Activated T-cell treated with anti-CD3 and anti-CD28 coated beads, Interleukin-2, amount 50 U/mL, for 1 hour (primary cell): ENCODE results near the gene ODF2.
A peak's percentile ranks its signal among the peaks of the same experiment; 100 is the strongest.
"Not testable (repeated sequence)": the region's sequence is repeated elsewhere in the genome, so short reads cannot be mapped to it uniquely, and the experiment has no call there.

Experiments used
- DNase-seq: peaks from one replicate; pipeline ENCODE4 v3.0.0-alpha.2; 2020

The ODF2 gene

DNA sequence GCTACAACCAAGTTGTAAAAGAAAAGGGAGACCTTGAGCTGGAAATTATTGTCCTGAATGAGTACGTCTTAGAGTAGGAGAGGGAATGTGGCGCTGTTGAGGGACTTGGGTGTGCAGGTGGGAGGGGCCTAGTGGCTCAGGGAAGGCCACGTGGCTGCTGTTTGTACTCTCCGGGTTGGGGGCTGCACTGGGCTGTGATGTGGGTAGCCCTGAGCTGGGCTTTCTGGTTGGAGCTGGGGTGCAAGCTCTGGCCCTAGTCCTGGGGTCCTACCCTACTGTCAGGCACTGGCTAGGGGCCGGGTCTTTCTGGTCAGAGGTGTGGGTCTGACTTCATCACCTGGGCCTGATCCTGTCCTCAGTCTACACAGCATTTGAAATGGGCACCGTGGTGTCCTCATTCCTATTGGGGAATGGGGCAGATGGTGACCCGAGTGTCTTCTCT, 29.6 kb downstream of the ODF2 start:
- no peak for DNase-seq

DNA sequence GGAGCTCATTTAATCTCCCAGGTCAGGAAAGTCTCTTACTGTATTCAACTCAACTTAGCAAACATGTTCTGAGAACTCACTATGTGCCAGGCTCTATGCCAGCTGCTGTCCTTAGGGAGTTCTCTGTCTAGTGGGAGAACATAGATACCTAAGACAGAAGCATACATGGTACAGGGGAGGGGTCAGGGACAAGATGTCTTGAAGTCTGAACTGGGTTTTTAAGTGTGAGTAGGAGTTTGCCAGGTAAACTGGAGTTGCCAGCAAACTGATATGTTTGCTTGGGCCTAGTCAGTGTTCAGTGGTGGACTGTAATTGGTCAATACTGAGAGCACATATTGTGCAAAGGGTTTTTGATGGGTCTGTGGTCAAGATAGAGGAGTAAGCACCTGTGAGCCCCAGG, 30.4 kb downstream of the ODF2 start:
- DNase-seq, result no peak

DNA sequence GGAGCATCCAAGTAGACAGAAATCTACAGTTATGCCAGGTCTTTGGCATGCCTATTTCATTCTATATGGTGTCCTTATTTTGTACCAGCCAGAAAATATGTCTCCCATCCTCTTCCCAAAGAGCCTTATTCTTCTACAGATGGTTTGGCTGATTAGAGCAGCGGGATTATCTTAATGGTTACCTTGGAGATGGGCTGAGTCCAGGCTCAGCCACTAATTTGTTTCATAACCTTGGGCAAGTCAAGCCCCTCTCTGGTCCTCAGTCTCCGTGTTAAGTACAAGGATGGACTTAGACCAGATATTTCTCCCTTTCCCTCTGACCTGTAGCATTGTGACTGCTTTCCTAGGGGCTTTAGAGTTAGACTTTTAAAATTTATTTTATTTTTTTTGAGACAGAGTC, 37.6 kb downstream of the ODF2 start:
- no peak for DNase-seq

DNA sequence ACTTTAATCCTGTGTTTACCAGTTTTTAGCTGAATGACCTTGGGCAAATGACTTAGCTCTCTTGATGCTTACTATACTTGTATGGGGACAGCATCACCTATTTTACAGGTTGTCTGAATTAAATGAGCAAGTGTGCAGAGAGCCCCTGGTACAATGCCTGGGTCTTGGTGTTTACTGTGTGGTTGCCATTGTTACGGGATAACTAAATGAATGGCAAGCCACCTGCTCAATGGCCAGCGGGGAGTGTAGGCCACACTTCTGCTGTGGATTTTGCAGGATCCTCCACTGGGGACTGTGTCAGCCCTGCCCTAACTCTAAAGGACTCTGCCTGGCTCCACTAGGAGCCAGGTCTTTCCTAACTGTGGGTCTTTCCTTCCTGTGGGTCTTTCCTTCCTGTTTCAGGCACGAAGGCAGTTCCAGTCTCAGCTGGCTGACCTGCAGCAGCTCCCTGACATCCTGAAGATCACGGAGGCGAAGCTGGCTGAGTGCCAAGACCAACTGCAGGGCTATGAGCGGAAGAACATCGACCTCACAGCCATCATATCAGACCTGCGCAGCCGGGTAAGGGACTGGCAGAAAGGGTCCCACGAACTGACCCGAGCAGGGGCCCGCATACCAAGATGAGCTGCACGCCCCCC, 38.4 kb downstream of the ODF2 start:
- peak; percentile 22 for DNase-seq

DNA sequence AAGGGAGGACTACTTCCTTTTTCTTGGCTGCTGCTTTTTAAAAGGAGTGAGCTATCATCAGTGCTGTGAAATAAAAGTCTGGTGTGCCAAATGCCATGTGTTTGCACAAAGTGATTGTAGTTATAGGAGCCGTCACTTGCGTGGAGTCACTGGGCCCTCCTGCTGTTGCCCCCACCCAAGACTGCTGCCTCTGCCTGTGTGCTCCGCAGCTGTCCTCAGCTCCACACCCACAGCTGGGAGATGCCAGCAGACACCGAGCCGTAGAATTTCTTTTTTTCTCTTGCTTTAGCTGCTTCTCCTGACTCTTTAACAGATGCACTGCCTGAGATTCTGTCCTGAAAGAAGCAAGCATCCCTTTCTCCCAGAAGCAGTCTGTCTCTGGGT, 38.9 kb downstream of the ODF2 start:
- DNase-seq, result no peak

DNA sequence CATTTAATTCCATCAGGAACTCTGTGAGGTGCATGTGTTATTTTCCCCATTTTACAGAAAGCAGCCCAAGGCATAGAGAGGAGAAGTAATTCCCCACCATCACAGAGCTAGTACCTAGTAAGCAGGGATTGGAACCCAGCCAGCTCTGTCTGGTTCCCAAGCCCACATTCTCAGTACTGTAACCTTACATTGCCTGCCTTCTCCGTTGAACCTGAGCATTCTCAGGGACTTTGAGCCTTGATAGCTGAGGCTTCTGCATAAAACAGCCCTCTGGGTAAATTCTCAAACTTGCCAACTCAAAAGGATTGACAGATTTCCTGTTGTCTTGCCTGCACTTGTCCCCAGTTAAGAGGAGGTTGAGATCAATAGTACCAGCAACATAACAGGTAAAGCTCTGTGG, 39.5 kb downstream of the ODF2 start:
- DNase-seq, result no peak

DNA sequence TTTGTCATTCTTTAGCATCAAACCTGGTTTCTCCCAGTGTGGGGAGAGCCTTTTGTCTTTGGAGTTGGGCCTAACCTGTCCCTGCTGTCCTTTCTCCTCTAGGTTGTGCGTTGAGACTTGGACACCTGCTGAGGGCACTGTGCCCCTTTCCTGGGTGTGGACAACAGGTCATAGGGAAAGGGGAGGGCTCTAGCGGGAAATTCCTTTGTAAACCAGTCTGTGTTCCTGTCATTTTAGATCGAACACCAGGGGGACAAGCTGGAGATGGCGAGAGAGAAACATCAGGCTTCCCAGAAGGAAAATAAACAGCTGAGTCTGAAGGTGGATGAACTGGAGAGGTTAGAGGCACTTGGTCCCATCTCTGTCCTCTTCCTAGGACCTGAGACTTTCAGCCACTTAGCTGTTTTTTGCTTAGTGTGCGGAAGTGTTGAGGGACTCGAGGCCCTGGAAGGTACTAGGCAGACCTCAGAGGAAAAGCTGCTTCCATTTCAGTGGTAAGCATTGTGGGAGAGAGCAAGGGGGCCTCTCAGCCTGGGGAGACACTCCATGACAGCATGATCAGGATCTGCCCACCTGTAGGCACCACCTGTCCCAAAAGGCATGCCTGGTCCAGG, 40.1 kb downstream of the ODF2 start:
- DNase-seq, result no peak

DNA sequence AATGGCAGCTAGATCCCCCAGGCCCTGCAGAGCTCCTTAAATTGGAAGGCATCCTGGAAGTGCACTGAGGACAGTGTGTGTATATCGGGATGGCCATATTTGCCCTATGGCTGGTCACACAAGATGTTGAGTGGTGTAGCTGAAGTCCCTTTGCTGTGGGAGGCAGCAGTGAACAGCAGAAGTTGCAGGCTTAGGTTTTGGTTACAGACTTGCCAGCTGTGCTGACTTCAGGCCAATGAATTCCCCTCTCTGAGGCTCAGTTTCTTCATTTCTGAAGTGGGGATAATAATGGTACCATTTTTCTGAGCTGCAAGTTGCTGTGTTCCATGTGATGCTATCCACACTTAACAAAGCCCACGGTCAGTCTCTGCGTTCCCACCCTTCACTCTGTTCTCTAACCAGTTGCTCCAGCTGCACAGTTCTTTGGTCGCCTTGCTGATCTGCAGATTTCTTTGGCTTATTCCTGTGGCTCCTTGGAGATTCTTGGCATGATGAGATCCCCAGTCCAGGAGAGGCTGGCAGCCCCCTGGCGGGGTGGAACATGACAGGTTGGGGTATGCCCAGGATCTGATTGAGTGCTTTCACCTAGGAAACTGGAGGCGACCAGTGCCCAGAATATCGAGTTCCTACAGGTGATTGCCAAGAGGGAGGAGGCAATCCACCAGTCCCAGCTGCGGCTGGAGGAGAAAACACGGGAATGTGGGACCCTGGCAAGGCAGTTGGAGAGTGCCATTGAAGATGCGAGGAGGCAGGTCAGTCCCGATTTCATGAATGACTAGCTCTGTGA, 42.2 kb downstream of the ODF2 start:
- no peak for DNase-seq

DNA sequence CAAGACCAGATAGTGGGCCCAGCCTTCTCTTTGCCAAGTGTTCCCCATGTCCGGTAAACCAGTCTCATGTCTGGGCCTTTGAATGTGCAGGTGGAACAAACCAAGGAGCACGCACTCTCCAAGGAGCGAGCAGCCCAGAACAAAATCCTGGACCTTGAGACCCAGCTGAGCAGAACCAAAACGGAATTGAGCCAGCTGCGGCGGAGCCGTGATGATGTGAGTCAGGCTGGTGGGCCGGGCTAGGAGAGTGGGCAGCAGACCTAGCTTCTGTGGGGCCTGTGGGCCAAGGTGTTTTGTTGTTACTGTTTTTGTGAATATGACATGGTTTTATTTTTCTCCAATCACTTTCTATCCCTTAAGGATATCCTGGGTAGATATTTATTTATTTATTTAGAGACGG, 43.1 kb downstream of the ODF2 start:
- DNase-seq, result no peak

DNA sequence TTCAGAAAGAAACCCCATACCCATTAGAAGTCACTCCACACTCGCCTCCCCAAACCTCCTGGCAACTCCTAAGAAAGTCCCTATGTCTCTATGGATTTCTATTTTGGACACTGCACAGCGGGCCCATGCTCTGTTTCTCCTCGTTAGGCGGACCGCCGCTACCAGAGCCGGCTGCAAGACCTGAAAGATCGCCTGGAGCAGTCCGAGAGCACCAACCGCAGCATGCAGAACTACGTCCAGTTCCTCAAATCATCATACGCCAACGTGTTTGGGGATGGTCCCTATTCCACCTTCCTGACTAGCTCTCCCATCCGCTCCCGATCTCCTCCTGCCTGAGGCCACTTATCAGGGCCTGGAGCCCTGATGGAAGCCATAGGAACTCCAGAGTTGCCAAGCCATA, 44.1 kb downstream of the ODF2 start:
- no peak for DNase-seq

DNA sequence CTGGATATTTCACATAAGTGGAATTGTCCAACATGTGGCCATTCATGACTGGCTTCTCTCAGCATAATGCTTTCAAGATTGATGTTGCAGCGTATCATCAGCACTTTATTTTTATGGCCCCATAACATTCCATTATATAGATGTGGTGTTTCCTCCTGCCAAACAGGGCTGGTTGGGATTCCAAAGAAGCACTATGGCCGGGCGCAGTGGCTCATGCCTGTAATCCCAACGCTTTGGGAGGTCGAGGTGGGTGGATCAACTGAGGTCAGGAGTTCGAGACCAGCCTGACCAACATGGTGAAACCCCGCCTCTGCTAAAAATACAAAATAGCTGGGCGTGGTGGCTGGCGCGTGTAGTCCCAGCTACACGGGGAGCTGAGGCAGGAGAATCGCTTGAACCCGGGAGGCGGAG, 47.6 kb downstream of the ODF2 start:
- not testable (repeated sequence) for DNase-seq

DNA sequence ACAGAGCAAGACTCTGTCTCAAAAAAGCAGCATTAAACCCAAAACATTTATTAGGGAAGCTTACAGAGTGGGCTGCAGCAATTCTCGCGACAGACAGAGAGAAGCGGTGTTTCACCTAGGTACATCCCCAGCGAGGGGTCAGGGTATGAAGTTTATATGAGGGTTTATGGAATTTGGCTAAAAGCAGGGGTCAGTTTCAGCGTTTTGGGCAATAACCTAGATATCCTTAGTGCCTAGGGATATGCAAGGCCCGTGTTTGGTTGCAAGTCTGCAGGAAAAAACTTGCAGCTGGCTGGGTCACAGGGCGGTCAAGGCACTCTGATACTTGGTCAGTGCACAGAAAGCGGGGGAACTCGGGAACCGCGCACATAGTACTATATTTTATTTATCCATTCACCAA, 48.1 kb downstream of the ODF2 start:
- DNase-seq, result no peak

DNA sequence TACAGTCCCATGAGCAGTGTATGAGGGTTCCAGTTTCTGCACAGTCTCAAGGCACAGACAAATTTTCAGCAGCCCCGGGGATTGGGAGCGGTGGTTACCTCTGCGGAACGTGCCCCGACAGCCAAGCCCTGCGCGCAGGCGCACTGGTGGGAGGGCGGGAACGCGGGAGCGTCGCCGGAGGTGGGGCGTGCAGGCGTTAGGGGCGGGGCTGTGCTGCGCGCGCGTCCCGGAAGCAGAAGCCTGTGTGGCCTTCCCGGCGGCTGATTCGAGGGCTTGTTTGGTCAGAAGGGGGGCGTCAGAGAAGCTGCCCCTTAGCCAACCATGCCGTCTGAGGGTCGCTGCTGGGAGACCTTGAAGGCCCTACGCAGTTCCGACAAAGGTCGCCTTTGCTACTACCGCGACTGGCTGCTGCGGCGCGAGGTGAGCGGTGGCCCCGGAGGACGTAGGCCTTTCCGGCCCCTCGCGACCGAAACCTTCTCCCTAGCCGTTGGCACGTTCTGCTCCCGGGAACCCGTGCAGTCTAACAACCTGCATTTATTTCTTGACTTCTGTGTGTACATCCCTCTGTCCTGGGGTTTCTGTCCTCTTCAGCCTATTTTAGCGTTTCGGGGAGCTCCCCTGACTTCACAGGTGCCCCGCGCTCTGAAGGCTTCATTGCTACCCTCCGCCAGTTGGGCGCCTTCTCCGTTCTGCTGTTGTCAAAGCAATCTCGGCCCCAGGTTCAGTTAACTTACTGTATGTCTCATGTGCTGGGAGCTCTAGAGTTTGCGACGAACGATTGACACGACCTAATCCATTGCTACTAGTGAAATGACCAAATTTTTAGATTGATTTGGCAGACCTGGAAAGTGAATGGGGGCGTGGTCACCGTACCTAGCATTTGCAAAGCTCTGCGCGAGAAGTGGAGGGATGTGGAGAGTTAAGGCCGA, 48.9 kb downstream of the ODF2 start, which contains the start of gene GLE1:
GLE1 (plus strand) TSS at position 235 of the 929 bp plus-strand sequence; CDS start at position 322, 87 bp downstream.
- DNase-seq, result peak; percentile 99

DNA sequence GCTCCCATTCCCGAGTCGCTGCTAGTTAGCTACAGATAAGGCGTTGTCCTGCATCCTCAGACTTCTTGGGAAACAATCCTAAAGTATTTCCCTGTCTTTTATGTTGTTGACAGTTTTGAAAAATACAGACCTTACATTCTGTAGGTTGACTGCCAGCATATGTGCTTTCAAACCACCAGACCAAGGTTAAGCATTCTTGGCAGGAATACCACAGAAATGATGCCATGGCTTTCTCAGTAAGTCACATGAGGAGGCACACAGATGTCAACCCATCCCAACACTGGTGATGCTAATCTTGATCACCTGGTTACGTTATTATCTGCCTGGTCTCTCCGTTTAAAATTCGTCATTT, 49.6 kb downstream of the ODF2 start:
- no peak for DNase-seq

DNA sequence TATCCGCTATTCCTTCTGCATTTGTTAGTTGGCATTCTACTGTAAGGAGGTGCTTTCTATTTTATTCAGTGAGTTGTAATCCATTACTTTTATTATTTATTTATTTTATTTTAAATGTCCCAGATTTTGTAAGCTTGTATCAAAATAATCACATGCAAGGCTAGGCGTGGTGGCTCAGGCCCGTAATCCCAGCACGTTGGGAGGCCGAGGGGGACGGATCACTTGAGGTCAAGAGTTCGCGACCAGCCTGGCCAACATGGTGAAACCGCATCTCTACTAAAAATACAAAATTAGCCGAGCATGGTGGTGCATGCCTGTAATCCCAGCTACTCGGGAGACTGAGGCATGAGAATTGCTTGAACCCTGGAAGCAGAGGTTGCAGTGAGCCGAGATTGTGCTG, 50.1 kb downstream of the ODF2 start:
- DNase-seq, result not testable (repeated sequence)

DNA sequence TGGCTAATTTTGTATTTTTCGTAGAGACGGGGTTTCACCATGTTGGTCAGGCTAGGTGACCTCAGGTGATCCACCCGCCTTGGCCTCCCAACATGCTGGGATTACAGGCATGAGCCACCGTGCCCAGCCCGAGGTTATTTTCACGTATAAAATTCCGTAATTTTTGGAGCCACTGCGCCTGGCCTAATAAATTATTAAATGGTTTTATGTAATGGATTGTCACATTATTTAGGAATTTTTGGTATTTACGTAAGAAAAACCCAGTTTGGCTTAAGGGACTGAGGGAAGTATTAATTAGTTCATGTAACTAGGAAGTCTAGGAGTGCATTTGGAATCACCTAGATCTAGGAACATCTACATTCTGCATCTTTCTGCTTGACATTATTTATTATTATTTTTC, 57.0 kb downstream of the ODF2 start:
- no peak for DNase-seq

DNA sequence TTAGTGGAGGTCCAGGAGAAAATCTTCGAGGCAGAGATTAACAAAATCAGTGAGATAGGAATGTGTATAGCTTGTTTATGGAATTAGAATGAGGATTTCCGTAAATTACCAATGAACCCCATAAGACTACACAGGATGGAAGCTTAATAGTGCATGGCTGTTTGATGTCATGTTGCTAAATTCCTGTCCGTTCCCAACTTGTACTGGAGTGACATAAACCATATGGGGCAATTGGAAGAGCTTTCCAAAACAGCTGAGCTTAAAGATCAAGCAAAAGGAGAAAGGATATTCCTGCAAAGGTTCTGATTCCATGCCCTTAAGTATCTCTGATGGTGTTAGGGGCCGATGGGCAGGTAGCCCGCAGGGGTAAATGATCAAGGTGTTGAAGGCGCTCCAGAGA, 66.2 kb downstream of the ODF2 start:
- no peak for DNase-seq

DNA sequence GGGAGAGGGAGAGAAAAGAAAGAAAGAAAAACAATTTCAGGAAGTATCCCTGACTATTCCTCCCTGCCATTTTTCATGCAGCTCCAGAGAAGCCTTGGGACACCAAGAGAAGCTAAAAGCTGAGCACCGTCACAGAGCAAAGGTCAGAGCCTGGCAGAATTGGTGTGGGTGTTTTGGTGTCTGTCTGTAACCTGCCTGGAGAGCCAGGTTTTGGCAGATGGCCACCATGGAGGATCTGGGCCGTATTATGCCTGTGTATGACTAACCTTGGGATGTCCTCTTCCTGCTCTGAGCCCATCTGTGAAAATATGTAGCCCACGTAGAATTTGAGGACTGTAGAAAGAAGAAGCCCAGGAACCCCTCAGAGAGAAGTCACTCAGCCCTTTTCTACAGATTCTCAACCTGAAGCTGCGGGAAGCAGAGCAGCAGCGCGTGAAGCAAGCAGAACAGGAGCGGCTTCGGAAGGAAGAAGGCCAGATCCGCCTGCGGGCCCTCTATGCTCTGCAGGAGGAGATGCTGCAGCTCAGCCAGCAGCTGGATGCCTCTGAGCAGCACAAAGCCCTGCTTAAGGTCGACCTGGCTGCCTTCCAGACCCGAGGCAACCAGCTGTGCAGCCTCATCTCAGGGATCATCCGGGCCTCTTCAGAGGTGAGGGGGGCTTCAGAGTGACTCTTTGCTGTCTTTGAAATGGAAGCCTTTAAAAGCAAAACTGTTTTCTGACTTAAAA, 67.6 kb downstream of the ODF2 start:
- DNase-seq, result no peak

DNA sequence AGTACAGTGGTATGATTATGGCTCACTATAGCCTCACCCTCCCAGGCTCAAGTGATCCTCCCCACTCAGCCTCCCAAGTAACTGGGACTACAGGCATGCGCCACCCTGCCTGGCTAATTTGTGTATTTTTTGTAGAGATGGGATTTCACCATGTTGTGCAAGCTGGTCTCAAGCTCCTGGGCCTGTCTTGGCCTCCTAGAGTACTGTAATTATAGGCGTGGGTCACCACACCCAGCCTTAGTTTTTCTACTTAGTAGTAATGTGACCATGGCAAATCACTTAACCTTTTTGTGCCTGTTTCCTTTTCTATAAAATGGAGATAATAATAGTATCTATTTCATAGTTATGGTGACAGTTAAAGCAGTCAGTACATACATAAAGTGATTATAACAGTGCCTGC, 70.9 kb downstream of the ODF2 start:
- DNase-seq, result no peak

DNA sequence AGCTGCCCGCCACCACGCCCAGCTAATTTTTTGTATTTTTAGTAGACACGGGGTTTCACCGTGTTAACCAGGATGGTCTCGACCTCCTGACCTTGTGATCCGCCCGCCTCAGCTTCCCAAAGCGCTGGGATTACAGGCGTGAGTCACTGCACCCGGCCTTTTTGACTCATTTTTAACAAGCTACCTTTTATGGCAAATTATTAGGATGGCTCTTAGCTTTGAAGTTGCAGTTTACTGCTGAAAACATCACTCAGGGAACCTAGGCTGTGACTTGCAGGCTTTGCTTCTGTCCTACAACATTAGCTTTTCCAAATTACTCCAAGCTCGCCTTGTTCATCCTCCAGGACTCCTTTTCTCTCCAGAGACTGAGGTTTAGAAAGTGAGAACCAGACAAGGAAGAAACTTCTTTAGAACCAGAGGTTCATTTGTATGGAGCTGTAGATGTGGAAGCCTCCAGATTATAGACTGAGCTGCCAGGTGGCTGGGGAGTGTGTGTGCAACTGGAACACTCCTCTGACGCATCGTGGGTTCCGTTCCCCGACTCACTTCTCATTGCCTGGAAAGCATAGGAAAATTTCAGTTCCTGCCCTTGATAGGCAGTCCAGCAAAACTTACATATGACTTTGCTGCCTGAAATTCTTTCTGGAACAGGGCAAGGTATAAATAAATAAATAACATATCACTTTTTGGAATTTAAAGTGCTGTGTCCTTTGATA, 72.8 kb downstream of the ODF2 start:
- no peak for DNase-seq

DNA sequence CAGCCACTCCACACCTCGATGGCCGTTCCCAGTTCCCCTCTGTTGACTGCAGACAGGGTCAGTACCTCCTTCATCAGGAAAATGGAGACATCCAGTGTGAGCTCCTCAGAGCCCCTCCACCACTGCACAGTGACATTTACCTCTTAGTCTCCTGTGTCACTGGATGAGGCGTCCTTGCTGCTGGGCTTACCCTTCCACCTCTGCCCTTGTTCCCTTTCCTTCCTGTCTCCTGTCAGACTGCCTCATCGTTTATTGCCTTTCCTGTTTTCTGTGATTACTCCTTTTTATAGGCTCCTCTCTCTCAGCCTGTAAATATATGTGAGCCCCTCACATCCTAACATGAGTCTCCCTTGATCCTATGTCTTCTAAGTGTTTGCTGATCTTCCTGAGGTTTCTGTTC, 73.4 kb downstream of the ODF2 start:
- DNase-seq, result no peak

DNA sequence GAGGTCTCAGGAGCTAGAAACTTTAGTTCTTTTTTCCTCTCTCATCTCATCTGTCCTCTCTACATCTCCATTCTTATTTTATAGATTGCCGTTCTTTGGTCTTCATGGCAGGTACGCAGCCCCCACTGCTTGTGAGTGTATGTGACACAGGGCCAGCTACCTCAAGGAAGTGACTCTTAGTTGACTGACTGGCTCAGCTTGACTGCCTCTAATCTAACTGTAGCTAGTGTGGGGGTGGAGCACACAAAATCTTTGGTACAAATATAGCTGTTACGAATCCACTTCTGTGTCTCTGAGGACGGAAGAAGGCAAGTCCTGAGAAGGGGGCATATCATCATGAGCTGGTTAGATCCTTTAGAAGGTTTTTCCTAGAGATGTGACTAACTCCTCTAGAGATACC, 76.8 kb downstream of the ODF2 start:
- no peak for DNase-seq
